Activated naive CD4-positive, alpha-beta T cell treated with anti-CD3 and anti-CD28 coated beads, Interleukin-2, amount 50 U/mL, for 72 hours (primary cell): ENCODE data around the gene CACNA1B. TPM values are rescaled to one million over a fixed set of nuclear protein-coding genes. Genes with fewer than 3 reads are reported as not detected.

Experiments used
- ATAC-seq, 2 donors: fragments of 150-1000 bp; cut with Tn5 transposase; 2 replicates each; pipeline ENCODE4 v1.10.0; 2021; ENCODE audit warnings: mild to moderate bottlenecking in 2 of 2, moderate library complexity in 2 of 2
- DNase-seq, 2 donors: peaks; one replicate each; pipeline ENCODE4 v3.0.0; 2021 to 2022; ENCODE audit warnings: low spot score in 2 of 2
- H3K27ac Mint-ChIP-seq, 2 donors: one replicate each; pipeline ENCODE4 v1.8.0; 2022; ENCODE audit warnings: mild to moderate bottlenecking in 2 of 2, mixed read lengths in 2 of 2
- H3K36me3 Mint-ChIP-seq, 2 donors: one replicate each; pipeline ENCODE4 v1.8.0; 2022; ENCODE audit warnings: mixed read lengths in 2 of 2
- H3K9me3 Mint-ChIP-seq, 2 donors: one replicate each; pipeline ENCODE4 v1.8.0; 2022; ENCODE audit warnings: mixed read lengths in 2 of 2
- total RNA-seq, 2 donors: library from RNA; stranded (reverse); gene quantifications; one replicate each; pipeline ENCODE4 v1.2.3, GENCODE V29; 2022

Gene CACNA1B
- total RNA-seq, 2 donors from 2014 or later, result 0.04 to 0.07 TPM

- H3K36me3 Mint-ChIP-seq, result no peaks in the 10 kb centered on the region
- no peak for DNase-seq
- no peak overlapping the region for H3K27ac Mint-ChIP-seq
- ATAC-seq, result no peak
- no peaks in the 10 kb centered on the region for H3K9me3 Mint-ChIP-seq
Observed at GRCh38 chr9:138040446-138041430, 163.2 kb downstream of the CACNA1B start.

GRCh38 chr9:138042146-138042545 lies 164.6 kb downstream of the CACNA1B start:
- Mint-ChIP-seq H3K9me3 (no peaks in the 10 kb centered on the region), H3K27ac (no peak overlapping the region), H3K36me3 (no peaks in the 10 kb centered on the region)
- DNase-seq (no peak), ATAC-seq (no peak)

GRCh38 chr9:138042640-138043039 lies 165.1 kb downstream of the CACNA1B start:
- H3K36me3 Mint-ChIP-seq, result no peaks in the 10 kb centered on the region
- DNase-seq, result no peak
- H3K9me3 Mint-ChIP-seq, result no peaks in the 10 kb centered on the region
- no peak for ATAC-seq
- no peak overlapping the region for H3K27ac Mint-ChIP-seq

GRCh38 chr9:138043061-138043410 lies 165.5 kb downstream of the CACNA1B start:
- H3K36me3 Mint-ChIP-seq, result no peaks in the 10 kb centered on the region
- no peak overlapping the region for H3K27ac Mint-ChIP-seq
- no peaks in the 10 kb centered on the region for H3K9me3 Mint-ChIP-seq
- no peak for ATAC-seq
- DNase-seq, result no peak

GRCh38 chr9:138043411-138044345 lies 166.1 kb downstream of the CACNA1B start:
- peak overlapping the region in 1 of 2 donors; percentile 5 for H3K27ac Mint-ChIP-seq
- no peaks in the 10 kb centered on the region for H3K36me3 Mint-ChIP-seq
- no peaks in the 10 kb centered on the region for H3K9me3 Mint-ChIP-seq
- ATAC-seq, result no peak
- peak in 1 of 2 donors; percentile 42 for DNase-seq

GRCh38 chr9:138044485-138045383 lies 167.2 kb downstream of the CACNA1B start:
- H3K36me3 Mint-ChIP-seq, result no peaks in the 10 kb centered on the region
- no peak for DNase-seq
- no peak for ATAC-seq
- peak overlapping the region in 1 of 2 donors; percentile 5 for H3K27ac Mint-ChIP-seq
- H3K9me3 Mint-ChIP-seq, result no peaks in the 10 kb centered on the region

- DNase-seq (peak in 1 of 2 donors; percentile 44), ATAC-seq (no peak)
- H3K36me3 Mint-ChIP-seq, result no peaks in the 10 kb centered on the region
- no peaks in the 10 kb centered on the region for H3K9me3 Mint-ChIP-seq
- H3K27ac Mint-ChIP-seq, result no peak overlapping the region
Observed at GRCh38 chr9:138045541-138046490, 168.2 kb downstream of the CACNA1B start.

- no peaks in the 10 kb centered on the region for H3K36me3 Mint-ChIP-seq
- ATAC-seq (no peak), DNase-seq (peak in 1 of 2 donors; percentile 49)
Observed at GRCh38 chr9:138046641-138047301, 169.2 kb downstream of the CACNA1B start.

GRCh38 chr9:138047469-138048040 lies 170.0 kb downstream of the CACNA1B start:
- Mint-ChIP-seq H3K27ac (no peak overlapping the region), H3K9me3 (no peaks in the 10 kb centered on the region), H3K36me3 (no peaks in the 10 kb centered on the region)
- ATAC-seq (no peak), DNase-seq (peak in 1 of 2 donors; percentile 28)

More at GRCh38 chr9:138046641-138047301, 169.2 kb downstream of the CACNA1B start:
- no peaks in the 10 kb centered on the region for H3K9me3 Mint-ChIP-seq
- H3K27ac Mint-ChIP-seq, result no peak overlapping the region

- H3K9me3 Mint-ChIP-seq, result no peaks in the 10 kb centered on the region
- H3K36me3 Mint-ChIP-seq, result no peaks in the 10 kb centered on the region
- ATAC-seq (no peak), DNase-seq (no peak)
- no peak overlapping the region for H3K27ac Mint-ChIP-seq
Observed at GRCh38 chr9:138048184-138048583, 170.6 kb downstream of the CACNA1B start.

GRCh38 chr9:138049085-138049778 lies 171.7 kb downstream of the CACNA1B start:
- Mint-ChIP-seq H3K27ac (peak overlapping the region in 1 of 2 donors; percentile 11), H3K36me3 (no peaks in the 10 kb centered on the region), H3K9me3 (no peaks in the 10 kb centered on the region)
- ATAC-seq (no peak), DNase-seq (peak in 1 of 2 donors; percentile 47)

GRCh38 chr9:138049779-138050471 lies 172.3 kb downstream of the CACNA1B start:
- Mint-ChIP-seq H3K36me3 (no peaks in the 10 kb centered on the region), H3K27ac (no peak overlapping the region), H3K9me3 (no peaks in the 10 kb centered on the region)
- peak in 1 of 2 donors; percentile 43 for DNase-seq
- ATAC-seq, result no peak

- Mint-ChIP-seq H3K27ac (no peak overlapping the region), H3K36me3 (no peaks in the 10 kb centered on the region), H3K9me3 (no peaks in the 10 kb centered on the region)
- no peak for DNase-seq
- ATAC-seq, result no peak
Observed at GRCh38 chr9:138050472-138051330, 173.1 kb downstream of the CACNA1B start.
